Vagina (tissue), 2 donors: ENCODE results near the gene CENPH. TPM values are rescaled to one million over a fixed set of nuclear protein-coding genes. Genes with fewer than 3 reads are reported as not detected.
"Not testable (repeated sequence)": the region's sequence is repeated elsewhere in the genome, so short reads cannot be mapped to it uniquely, and the experiment has no call there.

Source experiments
- DNase-seq, 2 donors: peaks; one replicate each; pipeline ENCODE4 v3.0.0-alpha.2; 2017; ENCODE audit errors: extremely low spot score in 2 of 2
- H3K27ac ChIP-seq: fragments of 200-600 bp; sonication (generic); one replicate; pipeline ENCODE4 v1.5.1; 2019
- H3K27me3 ChIP-seq: fragments of 200-600 bp; sonication (generic); one replicate; pipeline ENCODE4 v1.5.1; 2019
- H3K36me3 ChIP-seq, 2 donors: fragments of 200-600 bp; sonication (generic); one replicate each; pipeline ENCODE4 v1.5.1; 2017 to 2019
- H3K4me1 ChIP-seq: fragments of 200-600 bp; sonication (generic); one replicate; pipeline ENCODE4 v1.5.1; 2019
- H3K4me3 ChIP-seq, 2 donors: fragments of 200-600 bp; sonication (generic); 1 replicate in 1 of 2; 2 replicates in 1 of 2; pipeline ENCODE4 v1.5.1; 2016 to 2019
- H3K9me3 ChIP-seq: fragments of 200-600 bp; sonication (generic); one replicate; pipeline ENCODE4 v1.5.1; 2019
- CTCF ChIP-seq, 3 experiments: fragments of 450-650 bp in 2 of 3; fragments of 200-600 bp in 1 of 3; sonication (generic) in 1 of 3; IDR thresholded peaks; one replicate each; pipeline ENCODE4 v1.5.1; 2017 to 2019; ENCODE audit warnings: antibody characterized with exemption in 3 of 3, mild to moderate bottlenecking in 2 of 3, moderate library complexity in 2 of 3
- POLR2A ChIP-seq, 2 donors: fragments of 450-650 bp; IDR thresholded peaks; one replicate each; pipeline ENCODE4 v1.6.1; 2017; ENCODE audit warnings: antibody characterized with exemption in 2 of 2, mild to moderate bottlenecking in 2 of 2, moderate library complexity in 2 of 2
- POLR2AphosphoS5 ChIP-seq, 2 donors: sonication (generic); formaldehyde crosslinking; IDR thresholded peaks; one replicate each; pipeline ENCODE4 v1.9.0; 2017; ENCODE audit warnings: antibody characterized with exemption in 2 of 2, mild to moderate bottlenecking in 2 of 2, low read depth in 1 of 2; ENCODE audit not compliant: insufficient read depth in 1 of 2
- intact Hi-C: fragments of 100-400 bp; cut with DNase I; formaldehyde crosslinking; loops from one replicate; pipeline ENCODE4 v1.15.1; 2023
- total RNA-seq: library from RNA; depleted of rRNA; stranded (reverse); fragments of >200 nt; gene quantifications from one replicate; pipeline ENCODE4 v1.2.3, GENCODE V29; 2016

The CENPH gene
- total RNA-seq, 1 donor from 2014 or later = 3.9 TPM

- H3K9me3 ChIP-seq = no peaks in the 10 kb centered on the region
- H3K4me1 ChIP-seq = peaks cover 9% of the 10 kb centered on the region
- no peaks in the 10 kb centered on the region for H3K27me3 ChIP-seq
- TF ChIP-seq POLR2A (IDR thresholded peaks at IDR 0.05) = no peak
- TF ChIP-seq POLR2AphosphoS5 (IDR thresholded peaks at IDR 0.05; ENCODE audit: insufficient read depth in 1 of 2, low read depth in 1 of 2) = peak; percentile 78 to 93
- peak within 1 kb of the TSS; percentile 61 to 62 for H3K4me3 ChIP-seq
- H3K36me3 ChIP-seq = no peaks in the 10 kb centered on the region
- intact Hi-C loops = no loop called here
- H3K27ac ChIP-seq = peak within 1 kb of the TSS; percentile 53
- peak; percentile 94 to 98 for DNase-seq
Observed at GRCh38 chr5:69166686-69167492, 22.5 kb upstream of the CENPH start, which contains the start of gene CCNB1. TSS of gene CCNB1 (plus strand) at chr5:69167150. CDS start at chr5:69167263, 113 bp downstream.

DNA sequence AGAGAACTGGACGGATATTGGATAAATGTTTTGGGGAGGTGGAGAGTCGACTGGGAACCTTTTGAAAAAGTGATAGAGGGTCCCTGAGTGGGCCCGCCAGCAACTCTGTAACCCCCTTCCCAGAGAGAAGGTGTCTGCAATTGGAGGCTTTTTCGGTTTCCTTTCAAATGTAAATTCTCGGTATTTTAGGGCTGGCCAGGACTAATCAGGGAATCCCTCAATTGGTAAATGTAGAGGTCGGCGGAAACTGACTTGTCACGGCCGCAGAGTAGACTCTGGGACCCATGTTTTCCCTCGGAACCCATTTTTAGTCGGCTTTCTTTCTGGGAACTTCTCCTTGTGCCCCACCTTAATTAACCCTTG, 21.9 kb upstream of the CENPH start:
- no peak for DNase-seq
- Histone ChIP-seq H3K4me1 (peaks cover 9% of the 10 kb centered on the region), H3K27ac (no peak overlapping the region), H3K9me3 (no peaks in the 10 kb centered on the region), H3K27me3 (no peaks in the 10 kb centered on the region), H3K4me3 (peak overlapping the region; percentile 61 to 62), H3K36me3 (no peaks in the 10 kb centered on the region)
- no peak for TF ChIP-seq POLR2A (IDR thresholded peaks at IDR 0.05)
- intact Hi-C loops = no loop called here

- TF ChIP-seq CTCF (IDR thresholded peaks at IDR 0.05) = no peak
- no peak for TF ChIP-seq POLR2A (IDR thresholded peaks at IDR 0.05)
- no peak for TF ChIP-seq POLR2AphosphoS5 (IDR thresholded peaks at IDR 0.05; ENCODE audit: insufficient read depth in 1 of 2, low read depth in 1 of 2)
- Histone ChIP-seq H3K4me1 (peaks cover 9% of the 10 kb centered on the region), H3K27ac (no peak overlapping the region), H3K4me3 (peak overlapping the region in 1 of 2 donors; percentile 62), H3K36me3 (no peaks in the 10 kb centered on the region), H3K27me3 (no peaks in the 10 kb centered on the region), H3K9me3 (no peaks in the 10 kb centered on the region)
- no peak for DNase-seq
- intact Hi-C loops = no loop called here
Observed at GRCh38 chr5:69167929-69168328, 21.5 kb upstream of the CENPH start.

DNA sequence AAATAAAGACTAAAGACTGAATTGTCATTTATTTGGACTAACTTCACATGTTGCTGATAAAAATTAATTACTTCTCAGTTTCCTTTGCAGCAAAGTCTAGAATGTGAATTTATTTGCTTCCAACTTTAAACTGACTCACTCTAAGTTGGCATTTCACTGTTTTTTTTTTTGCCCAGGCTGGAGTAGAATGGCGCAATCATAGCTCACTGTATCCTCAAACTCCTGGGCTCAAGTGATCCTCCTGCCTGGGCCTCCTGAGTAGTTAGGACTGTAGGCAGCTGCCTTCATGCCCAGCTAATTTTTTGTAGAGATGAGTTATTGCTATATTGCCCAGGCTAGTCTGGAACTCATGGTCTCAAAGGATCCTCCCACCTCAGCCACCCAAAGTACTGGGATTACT, 18.9 kb upstream of the CENPH start:
- no peaks in the 10 kb centered on the region for H3K27me3 ChIP-seq
- intact Hi-C loops = no loop called here
- H3K36me3 ChIP-seq = peaks cover 0 to 4% of the 10 kb centered on the region in 2 donors
- no peak overlapping the region for H3K27ac ChIP-seq
- H3K9me3 ChIP-seq = no peaks in the 10 kb centered on the region
- no peak for DNase-seq
- TF ChIP-seq CTCF (IDR thresholded peaks at IDR 0.05) (no peak), POLR2A (IDR thresholded peaks at IDR 0.05) (no peak), POLR2AphosphoS5 (IDR thresholded peaks at IDR 0.05; ENCODE audit: insufficient read depth in 1 of 2, low read depth in 1 of 2) (no peak)
- H3K4me3 ChIP-seq = no peak overlapping the region
- peaks cover 9% of the 10 kb centered on the region for H3K4me1 ChIP-seq

DNA sequence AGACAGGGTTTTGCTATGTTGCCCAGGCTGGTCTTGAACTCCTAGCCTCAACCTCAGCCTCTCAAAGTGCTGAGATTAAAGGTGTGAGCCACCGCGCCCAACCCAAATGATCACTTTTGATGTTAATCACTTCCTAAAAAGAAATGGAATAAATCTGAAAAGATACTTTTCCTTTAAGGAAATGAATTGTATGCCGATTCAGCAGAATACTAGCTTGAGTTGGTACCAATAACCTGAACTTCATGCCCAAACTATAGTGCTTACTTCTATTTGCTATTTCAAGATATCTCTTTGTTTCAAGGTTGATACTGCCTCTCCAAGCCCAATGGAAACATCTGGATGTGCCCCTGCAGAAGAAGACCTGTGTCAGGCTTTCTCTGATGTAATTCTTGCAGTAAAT, 18.4 kb upstream of the CENPH start:
- DNase-seq = no peak
- Histone ChIP-seq H3K4me1 (peaks cover 9% of the 10 kb centered on the region), H3K9me3 (no peaks in the 10 kb centered on the region), H3K27me3 (no peaks in the 10 kb centered on the region), H3K4me3 (no peak overlapping the region), H3K27ac (no peak overlapping the region), H3K36me3 (peaks cover 0 to 4% of the 10 kb centered on the region in 2 donors)
- intact Hi-C loops = no loop called here
- no peak for TF ChIP-seq CTCF (IDR thresholded peaks at IDR 0.05)
- no peak for TF ChIP-seq POLR2AphosphoS5 (IDR thresholded peaks at IDR 0.05; ENCODE audit: insufficient read depth in 1 of 2, low read depth in 1 of 2)
- TF ChIP-seq POLR2A (IDR thresholded peaks at IDR 0.05) = no peak

GRCh38 chr5:69181659-69182293, 7.6 kb upstream of the CENPH start:
- H3K4me3 ChIP-seq, H3K27me3 ChIP-seq, intact Hi-C loops, H3K27ac ChIP-seq, H3K9me3 ChIP-seq, H3K4me1 ChIP-seq, H3K36me3 ChIP-seq, DNase-seq: not testable (repeated sequence)
